ENCODE measurements around the gene PTPRU.

The PTPRU gene

GRCh38 chr1:29259802-29260441 is 23.6 kb downstream of the PTPRU start:
- FAIRE-seq = no peak
- no peak for DNase-seq (ENCODE audit: insufficient read length, low spot score)

DNA sequence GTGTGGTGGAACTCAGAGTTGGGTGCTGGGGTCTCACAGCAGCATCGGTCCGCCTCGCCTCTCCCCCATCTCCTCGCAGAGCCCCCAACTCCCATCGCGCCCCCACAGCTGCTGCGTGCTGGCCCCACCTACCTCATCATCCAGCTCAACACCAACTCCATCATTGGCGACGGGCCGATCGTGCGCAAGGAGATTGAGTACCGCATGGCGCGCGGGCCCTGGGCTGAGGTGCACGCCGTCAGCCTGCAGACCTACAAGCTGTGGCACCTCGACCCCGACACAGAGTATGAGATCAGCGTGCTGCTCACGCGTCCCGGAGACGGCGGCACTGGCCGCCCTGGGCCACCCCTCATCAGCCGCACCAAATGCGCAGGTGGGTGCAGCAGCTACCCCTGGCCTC is 24.2 kb downstream of the PTPRU start:
- FAIRE-seq (no peak), DNase-seq (ENCODE audit: insufficient read length, low spot score) (no peak)

DNA sequence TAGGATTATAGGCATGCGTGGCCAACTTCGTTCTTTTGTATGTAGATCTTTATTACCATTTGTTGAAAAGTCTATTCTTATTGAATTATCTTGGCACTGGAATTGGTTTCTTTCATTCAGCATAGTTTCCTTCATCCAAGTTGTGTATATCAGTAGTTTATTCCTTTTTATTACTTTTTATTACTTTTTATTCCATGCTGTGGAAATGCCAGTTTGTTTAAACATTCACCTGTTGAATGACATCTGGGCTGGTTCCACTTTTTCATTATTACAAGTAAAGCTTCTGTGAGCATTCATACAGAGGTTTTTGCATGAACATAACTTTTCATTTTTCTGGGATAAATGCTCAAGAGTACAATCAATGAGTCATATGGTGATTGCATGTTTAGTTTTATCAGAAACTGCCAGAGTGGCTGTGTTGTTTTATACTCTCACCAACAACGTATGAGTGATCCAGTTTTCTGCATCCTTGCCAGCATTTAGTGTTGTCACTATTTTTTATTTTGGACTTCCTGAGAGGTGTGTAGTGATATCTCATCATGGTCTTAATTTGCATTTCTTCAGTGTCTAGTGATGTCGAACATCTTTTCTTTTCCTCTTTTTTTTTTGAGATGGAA is 28.6 kb downstream of the PTPRU start:
- no peak for FAIRE-seq
- DNase-seq (ENCODE audit: insufficient read length, low spot score) = no peak

GRCh38 chr1:29266912-29267311 is 30.6 kb downstream of the PTPRU start:
- FAIRE-seq = no peak
- no peak for DNase-seq (ENCODE audit: insufficient read length, low spot score)

- DNase-seq (ENCODE audit: insufficient read length, low spot score) (no peak), FAIRE-seq (no peak)
These were observed 31.2 kb downstream of the PTPRU start for GRCh38 chr1:29267321-29268070.

DNA sequence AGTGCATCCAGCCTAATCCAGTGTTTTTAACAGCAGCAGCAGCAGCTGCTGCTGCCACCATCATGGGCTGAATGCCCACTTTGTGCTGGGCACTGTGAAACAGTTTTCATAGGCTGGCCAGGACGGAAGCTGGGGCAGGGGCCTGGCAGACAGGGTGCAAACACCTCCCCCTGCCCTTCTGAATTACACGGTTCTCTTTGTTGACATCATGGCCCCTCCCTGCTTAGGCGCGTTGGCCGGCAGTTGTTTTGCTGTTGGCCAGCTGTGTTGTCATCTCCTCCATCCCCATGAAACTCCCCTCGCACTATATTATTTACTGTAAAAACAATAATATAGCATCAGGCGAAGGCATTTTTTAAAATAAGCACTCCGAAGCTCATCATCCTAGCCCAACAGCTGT is 33.1 kb downstream of the PTPRU start:
- no peak for DNase-seq (ENCODE audit: insufficient read length, low spot score)
- FAIRE-seq = no peak

DNA sequence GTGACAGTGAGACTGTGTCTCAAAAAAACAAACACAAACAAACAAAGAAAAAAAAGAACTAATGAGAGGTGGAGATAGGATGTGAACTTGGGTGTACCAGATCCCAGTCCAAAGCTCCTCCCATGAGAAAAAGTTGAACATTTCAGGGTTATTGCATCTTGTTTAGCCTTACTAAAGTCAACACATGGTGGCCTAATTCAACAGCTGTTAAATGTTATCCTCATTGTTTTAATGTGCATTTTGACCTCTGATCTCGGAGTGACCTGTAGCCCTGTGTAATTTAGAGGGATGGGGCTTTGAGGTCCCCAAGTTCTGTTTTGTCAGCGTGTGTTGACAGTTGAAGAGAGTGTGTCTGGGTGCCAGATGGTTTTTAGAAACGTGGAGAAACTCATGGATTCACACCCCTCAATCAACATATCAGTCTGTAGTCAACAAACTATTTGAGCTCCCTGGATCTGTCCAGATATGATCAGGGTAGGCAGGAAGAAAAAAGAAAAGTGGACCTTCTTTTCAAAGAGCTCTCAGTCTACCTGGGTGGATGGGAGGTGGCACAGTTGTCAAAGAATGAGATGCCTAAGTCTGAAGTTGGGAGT is 34.7 kb downstream of the PTPRU start:
- DNase-seq (ENCODE audit: insufficient read length, low spot score) = no peak
- FAIRE-seq = no peak

GRCh38 chr1:29271724-29272123 is 35.4 kb downstream of the PTPRU start:
- FAIRE-seq (no peak), DNase-seq (ENCODE audit: insufficient read length, low spot score) (no peak)

DNA sequence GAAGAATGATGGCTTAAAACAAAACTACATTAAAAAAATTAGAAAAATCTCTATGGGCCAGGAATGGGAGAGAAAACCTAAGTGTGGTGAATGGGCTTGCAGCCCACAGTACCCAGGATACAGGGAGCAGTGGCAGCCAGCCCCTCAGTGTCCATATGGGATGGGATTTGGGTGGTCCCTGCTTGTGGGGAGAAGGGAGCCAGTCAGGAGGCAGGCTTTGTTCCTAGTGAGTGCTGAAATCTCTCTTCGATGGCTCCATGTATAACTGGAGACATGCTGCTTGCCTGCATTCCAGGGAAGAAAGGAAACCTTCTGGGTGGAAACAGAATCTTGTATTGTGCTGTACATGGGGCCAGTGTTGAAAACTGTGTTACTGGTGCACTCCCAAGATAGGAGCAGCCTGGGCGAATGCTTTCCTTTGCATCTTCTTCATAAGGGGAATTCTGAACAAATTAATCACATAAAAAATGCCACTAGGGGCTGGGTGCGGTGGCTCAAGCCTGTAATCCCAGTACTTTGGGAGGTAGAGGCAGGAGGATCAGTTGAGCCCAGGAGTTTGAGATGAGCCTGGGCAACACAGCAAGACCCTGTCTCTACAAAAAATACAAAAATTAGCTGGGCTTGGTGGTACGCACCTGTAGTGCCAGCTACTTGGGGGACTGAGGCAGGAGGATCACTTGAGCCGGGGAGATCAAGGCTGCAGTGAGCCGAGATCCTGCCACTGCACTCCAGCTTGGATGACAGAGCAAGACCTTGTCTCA is 36.0 kb downstream of the PTPRU start:
- no peak for FAIRE-seq

GRCh38 chr1:29275435-29275834 is 39.1 kb downstream of the PTPRU start:
- DNase-seq (ENCODE audit: insufficient read length, low spot score) (no peak), FAIRE-seq (no peak)

More for the DNA sequence above, 36.0 kb downstream of the PTPRU start:
- DNase-seq (ENCODE audit: insufficient read length, low spot score) = no peak

- FAIRE-seq (no peak), DNase-seq (ENCODE audit: insufficient read length, low spot score) (no peak)
These were observed 41.8 kb downstream of the PTPRU start for GRCh38 chr1:29278124-29278523.

DNA sequence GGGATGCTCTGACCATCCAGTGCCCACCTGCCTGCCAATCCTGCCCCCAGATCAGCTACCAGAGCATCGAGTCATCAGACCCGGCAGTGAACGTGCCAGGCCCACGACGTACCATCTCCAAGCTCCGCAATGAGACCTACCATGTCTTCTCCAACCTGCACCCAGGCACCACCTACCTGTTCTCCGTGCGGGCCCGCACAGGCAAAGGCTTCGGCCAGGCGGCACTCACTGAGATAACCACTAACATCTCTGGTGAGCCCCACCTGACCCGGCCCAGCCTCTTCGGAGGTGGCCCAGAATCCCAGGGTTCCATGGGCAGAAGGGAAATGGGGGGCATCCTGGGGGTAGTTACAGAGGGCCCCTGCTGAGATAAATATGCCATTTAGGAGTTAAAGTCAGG is 43.1 kb downstream of the PTPRU start:
- FAIRE-seq (no peak), DNase-seq (ENCODE audit: insufficient read length, low spot score) (no peak)

- DNase-seq (ENCODE audit: insufficient read length, low spot score) (no peak), FAIRE-seq (no peak)
These were observed 43.6 kb downstream of the PTPRU start for GRCh38 chr1:29279951-29280391.

GRCh38 chr1:29280409-29281131 is 44.2 kb downstream of the PTPRU start:
- DNase-seq (ENCODE audit: insufficient read length, low spot score) = no peak

DNA sequence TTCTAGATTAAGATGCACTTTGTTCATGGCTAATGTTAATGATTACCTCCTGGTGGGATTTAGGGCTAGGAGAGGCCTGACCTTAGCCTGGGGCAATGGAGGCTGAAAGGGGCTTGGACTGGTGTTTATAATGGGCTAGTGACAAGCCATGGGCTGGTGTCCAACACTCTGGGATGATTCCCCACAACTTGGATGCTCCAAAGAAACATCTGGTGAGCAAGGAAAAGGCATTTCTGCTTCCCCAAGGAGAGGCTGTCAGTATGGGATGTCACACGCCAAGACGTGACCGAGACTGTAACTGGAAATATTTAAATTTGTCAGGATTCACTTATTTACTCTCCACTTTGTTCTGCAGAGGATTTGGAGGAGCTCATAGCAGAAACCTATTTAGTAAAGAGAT is 45.2 kb downstream of the PTPRU start:
- FAIRE-seq (no peak), DNase-seq (ENCODE audit: insufficient read length, low spot score) (no peak)

More at GRCh38 chr1:29280409-29281131, 44.2 kb downstream of the PTPRU start:
- no peak for FAIRE-seq

- FAIRE-seq (no peak), DNase-seq (ENCODE audit: insufficient read length, low spot score) (no peak)
These were observed 46.0 kb downstream of the PTPRU start for GRCh38 chr1:29282135-29282923.

GRCh38 chr1:29282924-29283803 is 46.8 kb downstream of the PTPRU start:
- FAIRE-seq (peak; percentile 65), DNase-seq (ENCODE audit: insufficient read length, low spot score) (peak; percentile 43)

DNA sequence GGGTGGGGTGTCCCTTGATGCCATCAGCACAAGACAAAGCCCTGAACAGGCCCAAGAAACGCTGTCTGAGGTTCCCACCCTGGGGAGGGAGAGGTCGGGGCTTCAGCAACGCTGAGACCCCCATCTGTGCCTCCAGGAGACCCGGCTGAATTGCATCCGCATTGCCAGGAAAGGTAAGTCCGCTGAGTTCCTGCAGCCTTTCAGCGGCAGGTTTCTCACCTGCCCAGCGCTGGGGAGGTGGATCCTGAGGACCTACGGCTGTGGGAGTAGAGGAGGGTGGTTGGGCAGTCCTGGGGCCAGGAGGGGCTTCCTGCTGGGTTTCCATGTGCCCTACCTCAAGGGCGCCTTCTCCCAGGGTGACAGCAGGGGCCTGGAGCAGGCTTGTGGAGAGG is 47.5 kb downstream of the PTPRU start:
- no peak for FAIRE-seq

More for the DNA sequence above, 47.5 kb downstream of the PTPRU start:
- DNase-seq (ENCODE audit: insufficient read length, low spot score) = no peak

All from GM19239 (cell line).